KMS-11 (cell line): ENCODE data around the gene KCNC1.

Experiments
- H2AFZ ChIP-seq: fragments of 200-600 bp; sonication (generic); 2 replicates; pipeline ENCODE4 v1.6.1; 2016; ENCODE audit warnings: antibody characterized with exemption, mixed run types, low read depth
- H3K27ac ChIP-seq: fragments of 200-600 bp; sonication (generic); 2 replicates; pipeline ENCODE4 v1.6.1; 2016; ENCODE audit warnings: mild to moderate bottlenecking, mixed run types
- H3K27me3 ChIP-seq: fragments of 200-600 bp; sonication (generic); 2 replicates; pipeline ENCODE4 v1.6.1; 2017; ENCODE audit warnings: mild to moderate bottlenecking, low read depth, mixed run types, moderate library complexity; ENCODE audit not compliant: insufficient read depth
- H3K36me3 ChIP-seq: fragments of 200-600 bp; sonication (generic); 2 replicates; pipeline ENCODE4 v1.6.1; 2017; ENCODE audit warnings: mild to moderate bottlenecking, mixed run types; ENCODE audit not compliant: insufficient read depth
- H3K4me1 ChIP-seq: fragments of 200-600 bp; sonication (generic); 2 replicates; pipeline ENCODE4 v1.6.1; 2016; ENCODE audit warnings: mild to moderate bottlenecking, low read depth, mixed run types; ENCODE audit not compliant: poor library complexity, severe bottlenecking
- H3K4me2 ChIP-seq: fragments of 200-600 bp; sonication (generic); 2 replicates; pipeline ENCODE4 v1.7.0; 2016; ENCODE audit warnings: mild to moderate bottlenecking, mixed run types
- H3K4me3 ChIP-seq: fragments of 200-600 bp; sonication (generic); IDR thresholded peaks from 2 replicates; pipeline ENCODE4 v1.6.1; 2017; ENCODE audit warnings: low read depth, low read length, mixed read lengths; ENCODE audit not compliant: insufficient read depth
- H3K79me2 ChIP-seq: fragments of 200-600 bp; sonication (generic); 2 replicates; pipeline ENCODE4 v1.6.1; 2016; ENCODE audit warnings: low read depth, mixed run types; ENCODE audit not compliant: insufficient read depth
- H3K9ac ChIP-seq: fragments of 200-600 bp; sonication (generic); 2 replicates; pipeline ENCODE4 v1.6.1; 2016; ENCODE audit warnings: mild to moderate bottlenecking, mixed run types
- H4K20me1 ChIP-seq: fragments of 200-600 bp; sonication (generic); 2 replicates; pipeline ENCODE4 v1.6.1; 2016; ENCODE audit warnings: mild to moderate bottlenecking, mixed run types; ENCODE audit not compliant: insufficient read depth
- CTCF ChIP-seq: fragments of 200-600 bp; sonication (generic); conservative IDR thresholded peaks from 2 replicates; pipeline ENCODE4 v1.6.1; 2017; ENCODE audit warnings: low read depth, mild to moderate bottlenecking, antibody characterized with exemption, low read length, moderate library complexity, mixed read lengths

The KCNC1 gene

DNA sequence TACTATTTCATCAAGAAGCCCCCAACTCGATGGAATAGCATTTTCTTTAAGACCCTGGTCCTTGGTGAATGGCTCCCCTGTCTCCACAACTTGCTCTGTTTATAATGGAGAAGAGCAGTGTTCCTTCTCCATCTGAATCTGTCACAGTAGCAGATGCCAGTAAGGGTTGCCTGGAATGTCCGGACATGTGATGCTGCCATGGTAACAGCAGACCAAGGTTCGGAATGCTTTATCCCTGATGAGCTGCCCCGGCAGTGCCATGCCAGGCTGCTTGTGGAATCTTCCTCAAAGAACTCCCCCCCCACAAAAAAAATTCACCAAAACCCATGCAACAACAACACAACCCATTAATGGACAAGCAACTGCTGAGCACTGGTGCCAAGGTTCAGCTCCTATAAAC lies 72.5 kb downstream of the KCNC1 start:
- H3K79me2 ChIP-seq = no peaks in the 10 kb centered on the region
- no peak overlapping the region for H3K4me3 ChIP-seq
- no peak for TF ChIP-seq CTCF
- no peak overlapping the region for H3K9ac ChIP-seq
- H3K27me3 ChIP-seq = no peaks in the 10 kb centered on the region
- H3K4me1 ChIP-seq = no peaks in the 10 kb centered on the region
- no peak overlapping the region for H2AFZ ChIP-seq
- no peak overlapping the region for H3K27ac ChIP-seq
- no peaks in the 10 kb centered on the region for H4K20me1 ChIP-seq
- no peak overlapping the region for H3K4me2 ChIP-seq
- H3K36me3 ChIP-seq = no peaks in the 10 kb centered on the region

- Histone ChIP-seq H3K79me2 (no peaks in the 10 kb centered on the region), H3K36me3 (no peaks in the 10 kb centered on the region), H3K4me2 (no peak overlapping the region), H2AFZ (no peak overlapping the region), H3K27me3 (no peaks in the 10 kb centered on the region), H3K9ac (no peak overlapping the region), H3K4me3 (no peak overlapping the region), H3K4me1 (no peaks in the 10 kb centered on the region), H3K27ac (no peak overlapping the region), H4K20me1 (no peaks in the 10 kb centered on the region)
- no peak for TF ChIP-seq CTCF
Measured at GRCh38 chr11:17810041-17810440, 75.5 kb downstream of the KCNC1 start.

GRCh38 chr11:17810746-17811145 lies 76.2 kb downstream of the KCNC1 start:
- no peaks in the 10 kb centered on the region for H3K27me3 ChIP-seq
- no peaks in the 10 kb centered on the region for H3K4me1 ChIP-seq
- no peak overlapping the region for H3K4me3 ChIP-seq
- H3K4me2 ChIP-seq = no peak overlapping the region
- H3K79me2 ChIP-seq = no peaks in the 10 kb centered on the region
- no peak for TF ChIP-seq CTCF
- no peaks in the 10 kb centered on the region for H3K36me3 ChIP-seq
- H4K20me1 ChIP-seq = no peaks in the 10 kb centered on the region
- no peak overlapping the region for H3K9ac ChIP-seq
- H3K27ac ChIP-seq = no peak overlapping the region
- H2AFZ ChIP-seq = no peak overlapping the region

DNA sequence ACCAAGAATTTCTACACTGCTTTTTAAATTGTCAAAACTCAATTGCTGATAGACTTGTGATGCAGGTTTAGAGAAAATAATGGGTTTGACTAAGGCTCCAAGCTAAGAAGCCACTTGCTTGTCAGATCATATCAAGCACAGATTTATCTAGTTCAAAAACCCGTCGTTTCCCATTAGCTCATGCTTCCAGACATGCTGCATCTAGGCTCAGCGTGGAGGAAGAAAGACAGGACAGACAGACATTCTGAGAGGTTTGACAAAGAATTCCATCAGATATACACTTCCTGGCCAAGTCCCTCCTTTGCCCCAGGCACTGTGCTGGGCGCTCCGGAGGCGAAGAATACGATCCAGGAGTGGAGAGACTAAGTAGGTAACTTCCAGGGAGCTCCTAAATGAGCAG lies 76.8 kb downstream of the KCNC1 start:
- no peak for TF ChIP-seq CTCF
- Histone ChIP-seq H3K27me3 (no peaks in the 10 kb centered on the region), H3K27ac (no peak overlapping the region), H3K79me2 (no peaks in the 10 kb centered on the region), H3K36me3 (no peaks in the 10 kb centered on the region), H3K4me3 (no peak overlapping the region), H2AFZ (no peak overlapping the region), H3K9ac (no peak overlapping the region), H3K4me2 (no peak overlapping the region), H4K20me1 (no peaks in the 10 kb centered on the region), H3K4me1 (no peaks in the 10 kb centered on the region)
